Brain pericyte (primary cell): ENCODE results near the gene PCDHA6.
"Not testable (repeated sequence)": the region's sequence is repeated elsewhere in the genome, so short reads cannot be mapped to it uniquely, and the experiment has no call there.

ENCODE experiments used
- DNase-seq: peaks from one replicate; pipeline ENCODE4 v3.0.0-alpha.2; 2012; ENCODE audit warnings: low read depth, low spot score

PCDHA6 gene, protein sequence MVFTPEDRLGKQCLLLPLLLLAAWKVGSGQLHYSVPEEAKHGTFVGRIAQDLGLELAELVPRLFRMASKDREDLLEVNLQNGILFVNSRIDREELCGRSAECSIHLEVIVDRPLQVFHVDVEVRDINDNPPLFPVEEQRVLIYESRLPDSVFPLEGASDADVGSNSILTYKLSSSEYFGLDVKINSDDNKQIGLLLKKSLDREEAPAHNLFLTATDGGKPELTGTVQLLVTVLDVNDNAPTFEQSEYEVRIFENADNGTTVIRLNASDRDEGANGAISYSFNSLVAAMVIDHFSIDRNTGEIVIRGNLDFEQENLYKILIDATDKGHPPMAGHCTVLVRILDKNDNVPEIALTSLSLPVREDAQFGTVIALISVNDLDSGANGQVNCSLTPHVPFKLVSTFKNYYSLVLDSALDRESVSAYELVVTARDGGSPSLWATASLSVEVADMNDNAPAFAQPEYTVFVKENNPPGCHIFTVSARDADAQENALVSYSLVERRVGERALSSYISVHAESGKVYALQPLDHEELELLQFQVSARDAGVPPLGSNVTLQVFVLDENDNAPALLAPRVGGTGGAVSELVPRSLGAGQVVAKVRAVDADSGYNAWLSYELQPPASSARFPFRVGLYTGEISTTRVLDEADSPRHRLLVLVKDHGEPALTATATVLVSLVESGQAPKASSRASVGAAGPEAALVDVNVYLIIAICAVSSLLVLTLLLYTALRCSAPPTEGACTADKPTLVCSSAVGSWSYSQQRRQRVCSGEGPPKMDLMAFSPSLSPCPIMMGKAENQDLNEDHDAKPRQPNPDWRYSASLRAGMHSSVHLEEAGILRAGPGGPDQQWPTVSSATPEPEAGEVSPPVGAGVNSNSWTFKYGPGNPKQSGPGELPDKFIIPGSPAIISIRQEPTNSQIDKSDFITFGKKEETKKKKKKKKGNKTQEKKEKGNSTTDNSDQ

GRCh38 chr5:140827704-140828361, at the start of gene PCDHA6:
Gene PCDHA6, plus strand, starts transcription at chr5:140827960. Its CDS starts 132 bp downstream, at chr5:140828092.
- no peak for DNase-seq

DNA sequence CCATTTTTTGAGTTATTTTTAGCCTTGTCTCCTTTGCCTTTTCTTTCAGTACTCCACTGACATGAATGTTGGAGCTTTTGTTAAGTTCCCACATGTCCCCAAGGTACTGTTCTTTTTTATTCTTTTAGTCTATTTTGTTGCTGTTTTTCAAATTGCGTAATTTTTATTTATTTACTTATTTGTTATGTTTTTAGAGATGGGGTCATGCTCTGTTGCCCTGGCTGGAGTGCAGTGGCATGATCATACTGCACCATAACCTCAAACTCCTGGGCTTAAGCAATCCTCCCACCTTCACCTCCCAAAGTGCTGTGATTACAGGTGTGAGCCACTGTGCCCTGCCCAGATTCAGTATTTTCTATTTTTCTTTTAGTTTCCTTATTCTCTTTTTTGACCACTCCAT, 47.2 kb upstream of the PCDHA6 start:
- no peak for DNase-seq

GRCh38 chr5:140785905-140786686, 41.7 kb upstream of the PCDHA6 start, which contains the start of gene PCDHA1:
Gene PCDHA1, plus strand, starts transcription at chr5:140786140.
- DNase-seq = no peak

- not testable (repeated sequence) for DNase-seq
Measured at GRCh38 chr5:140787422-140787821, 40.3 kb upstream of the PCDHA6 start.

GRCh38 chr5:140787849-140788504, 39.8 kb upstream of the PCDHA6 start:
- DNase-seq = not testable (repeated sequence)

DNA sequence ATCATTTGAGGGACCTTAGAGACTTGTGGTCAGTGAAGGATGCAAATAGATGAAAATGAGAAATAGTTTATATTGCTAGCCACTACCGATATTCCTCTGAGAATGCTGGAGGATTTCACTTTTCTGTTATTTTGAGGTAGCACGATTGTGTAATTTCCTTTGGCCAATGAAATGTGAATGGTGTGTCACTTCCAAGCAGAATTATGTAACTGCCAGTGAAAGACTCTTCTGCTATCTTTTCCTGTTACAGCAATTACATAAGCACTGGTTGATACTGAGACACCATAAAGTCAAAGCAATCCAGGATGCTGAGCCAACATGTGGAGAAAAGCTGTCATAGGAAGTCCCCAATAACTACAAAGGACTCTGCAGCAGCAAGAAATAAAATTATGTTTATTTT, 36.7 kb upstream of the PCDHA6 start:
- DNase-seq = no peak

- no peak for DNase-seq
Measured at GRCh38 chr5:140794595-140795258, 33.0 kb upstream of the PCDHA6 start, which contains the start of gene PCDHA2. Gene PCDHA2, plus strand, starts transcription at chr5:140794852.

DNA sequence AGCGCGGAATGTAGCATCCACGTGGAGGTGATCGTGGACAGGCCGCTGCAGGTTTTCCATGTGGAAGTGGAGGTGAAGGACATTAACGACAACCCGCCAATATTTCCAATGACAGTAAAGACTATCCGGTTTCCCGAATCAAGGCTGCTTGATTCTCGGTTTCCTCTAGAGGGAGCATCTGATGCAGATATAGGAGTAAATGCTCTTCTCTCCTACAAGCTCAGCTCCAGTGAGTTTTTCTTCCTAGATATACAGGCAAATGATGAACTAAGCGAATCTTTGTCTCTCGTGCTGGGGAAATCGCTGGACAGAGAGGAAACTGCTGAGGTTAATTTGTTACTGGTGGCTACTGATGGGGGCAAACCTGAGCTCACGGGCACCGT, 32.5 kb upstream of the PCDHA6 start:
- no peak for DNase-seq

DNA sequence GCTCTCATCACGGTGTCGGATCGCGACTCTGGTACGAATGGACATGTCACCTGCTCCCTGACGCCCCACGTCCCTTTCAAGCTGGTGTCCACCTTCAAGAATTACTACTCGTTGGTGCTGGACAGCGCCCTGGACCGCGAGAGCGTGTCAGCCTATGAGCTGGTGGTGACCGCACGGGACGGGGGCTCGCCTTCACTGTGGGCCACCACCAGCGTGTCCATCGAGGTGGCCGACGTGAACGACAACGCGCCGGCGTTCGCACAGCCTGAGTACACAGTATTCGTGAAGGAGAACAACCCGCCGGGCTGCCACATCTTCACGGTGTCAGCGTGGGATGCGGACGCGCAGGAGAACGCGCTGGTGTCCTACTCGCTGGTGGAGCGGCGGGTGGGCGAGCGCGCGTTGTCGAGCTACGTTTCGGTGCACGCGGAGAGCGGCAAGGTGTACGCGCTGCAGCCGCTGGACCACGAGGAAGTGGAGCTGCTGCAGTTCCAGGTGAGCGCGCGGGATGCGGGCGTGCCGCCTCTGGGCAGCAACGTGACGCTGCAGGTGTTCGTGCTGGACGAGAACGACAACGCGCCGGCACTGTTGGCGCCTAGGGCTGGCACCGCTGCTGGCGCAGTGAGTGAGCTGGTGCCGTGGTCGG, 31.6 kb upstream of the PCDHA6 start:
- DNase-seq = not testable (repeated sequence)

GRCh38 chr5:140796718-140797095, 31.1 kb upstream of the PCDHA6 start:
- DNase-seq = no peak

GRCh38 chr5:140800816-140801493, 26.8 kb upstream of the PCDHA6 start, which contains the start of gene PCDHA3:
Gene PCDHA3, plus strand, starts transcription at chr5:140801057.
- DNase-seq = no peak

DNA sequence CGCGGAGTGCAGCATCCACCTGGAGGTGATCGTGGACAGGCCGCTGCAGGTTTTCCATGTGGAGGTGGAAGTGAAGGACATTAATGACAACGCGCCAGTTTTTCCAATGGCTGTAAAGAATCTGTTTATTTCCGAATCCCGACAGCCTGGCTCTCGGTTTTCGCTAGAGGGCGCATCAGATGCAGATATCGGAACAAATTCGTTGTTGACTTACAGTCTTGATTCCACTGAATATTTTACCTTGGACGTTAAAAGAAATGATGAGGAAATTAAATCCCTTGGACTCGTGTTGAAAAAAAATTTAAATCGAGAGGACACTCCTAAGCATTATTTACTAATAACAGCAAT, 26.3 kb upstream of the PCDHA6 start:
- DNase-seq = no peak

DNA sequence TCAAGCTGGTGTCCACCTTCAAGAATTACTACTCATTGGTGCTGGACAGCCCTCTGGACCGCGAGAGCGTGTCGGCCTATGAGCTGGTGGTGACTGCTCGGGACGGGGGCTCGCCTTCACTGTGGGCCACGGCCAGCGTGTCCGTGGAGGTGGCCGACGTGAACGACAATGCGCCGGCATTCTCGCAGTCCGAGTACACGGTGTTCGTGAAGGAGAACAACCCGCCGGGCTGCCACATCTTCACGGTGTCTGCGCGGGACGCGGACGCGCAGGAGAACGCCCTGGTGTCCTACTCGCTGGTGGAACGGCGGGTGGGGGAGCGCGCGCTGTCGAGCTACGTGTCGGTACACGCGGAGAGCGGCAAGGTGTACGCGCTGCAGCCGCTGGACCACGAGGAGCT, 25.4 kb upstream of the PCDHA6 start:
- not testable (repeated sequence) for DNase-seq

GRCh38 chr5:140802781-140803271, 24.9 kb upstream of the PCDHA6 start:
- no peak for DNase-seq

DNA sequence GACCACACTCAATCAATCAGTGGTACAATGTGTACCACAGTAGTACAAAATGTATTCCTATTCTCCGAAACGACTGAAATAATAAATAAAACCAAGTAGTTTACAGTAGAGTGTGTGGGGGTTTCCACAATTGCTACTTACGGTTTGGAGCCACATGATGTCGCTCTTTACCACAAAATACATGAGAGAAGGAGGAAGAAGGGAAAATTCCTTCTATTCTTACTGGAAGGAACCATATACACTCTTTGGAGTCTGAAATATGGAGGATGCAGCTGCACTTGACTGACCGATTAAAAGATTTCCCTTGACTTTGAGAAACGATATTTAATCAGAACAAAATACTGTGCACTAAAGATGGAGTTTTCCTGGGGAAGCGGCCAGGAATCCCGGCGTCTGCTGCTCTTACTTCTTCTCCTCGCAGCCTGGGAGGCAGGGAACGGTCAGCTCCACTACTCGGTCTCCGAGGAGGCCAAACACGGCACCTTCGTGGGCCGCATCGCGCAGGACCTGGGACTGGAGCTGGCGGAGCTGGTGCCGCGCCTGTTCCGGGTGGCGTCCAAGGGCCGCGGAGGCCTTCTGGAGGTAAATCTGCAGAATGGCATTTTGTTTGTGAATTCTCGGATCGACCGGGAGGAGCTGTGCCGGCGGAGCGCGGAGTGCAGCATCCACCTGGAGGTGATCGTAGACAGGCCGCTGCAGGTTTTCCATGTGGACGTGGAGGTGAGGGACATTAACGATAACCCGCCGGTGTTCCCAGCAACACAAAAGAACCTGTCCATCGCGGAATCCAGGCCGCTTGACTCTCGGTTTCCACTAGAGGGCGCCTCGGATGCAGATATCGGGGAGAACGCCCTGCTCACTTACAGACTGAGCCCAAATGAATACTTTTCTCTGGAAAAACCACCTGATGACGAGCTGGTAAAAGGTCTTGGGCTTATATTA, 20.7 kb upstream of the PCDHA6 start, which contains the start of gene PCDHA4:
PCDHA4 (plus strand) TSS at position 235 of the 942 bp plus-strand sequence.
- no peak for DNase-seq

- not testable (repeated sequence) for DNase-seq
Measured at GRCh38 chr5:140808241-140808888, 19.4 kb upstream of the PCDHA6 start.

DNA sequence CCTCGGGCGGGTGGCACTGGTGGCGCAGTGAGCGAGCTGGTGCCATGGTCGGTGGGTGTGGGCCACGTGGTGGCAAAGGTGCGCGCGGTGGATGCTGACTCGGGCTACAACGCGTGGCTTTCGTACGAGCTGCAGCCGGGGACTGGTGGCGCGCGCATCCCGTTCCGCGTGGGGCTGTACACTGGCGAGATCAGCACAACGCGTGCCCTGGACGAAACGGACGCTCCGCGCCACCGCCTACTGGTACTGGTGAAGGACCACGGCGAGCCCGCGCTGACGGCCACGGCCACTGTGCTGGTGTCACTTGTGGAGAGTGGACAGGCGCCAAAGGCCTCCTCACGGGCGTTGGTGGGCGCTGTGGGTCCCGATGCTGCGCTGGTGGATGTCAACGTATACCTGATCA, 18.9 kb upstream of the PCDHA6 start:
- DNase-seq = no peak
